CD4-positive, alpha-beta T cell treated with Interleukin-1 beta for 1 hour (primary cell): Measurements from ENCODE around the gene CCDC85A.

Experiments used
- DNase-seq, 2 donors: peaks; one replicate each; pipeline ENCODE4 v3.0.0-alpha.2; 2020 to 2022

Gene CCDC85A

GRCh38 chr2:56314796-56315195 lies 131.0 kb downstream of the CCDC85A start:
- DNase-seq, result no peak

- DNase-seq, result no peak
Observed at GRCh38 chr2:56315376-56315775, 131.6 kb downstream of the CCDC85A start.

- no peak for DNase-seq
Observed at GRCh38 chr2:56316011-56316410, 132.2 kb downstream of the CCDC85A start.

- DNase-seq, result no peak
Observed at GRCh38 chr2:56318147-56318546, 134.4 kb downstream of the CCDC85A start.

GRCh38 chr2:56325661-56326345 lies 142.0 kb downstream of the CCDC85A start:
- no peak for DNase-seq

- no peak for DNase-seq
Observed at GRCh38 chr2:56326346-56326741, 142.6 kb downstream of the CCDC85A start.

- DNase-seq, result no peak
Observed at GRCh38 chr2:56331810-56332209, 148.0 kb downstream of the CCDC85A start.

GRCh38 chr2:56333812-56334485 lies 150.2 kb downstream of the CCDC85A start:
- no peak for DNase-seq

GRCh38 chr2:56334622-56335021 lies 150.8 kb downstream of the CCDC85A start:
- DNase-seq, result no peak

- no peak for DNase-seq
Observed at GRCh38 chr2:56335101-56335500, 151.3 kb downstream of the CCDC85A start.

GRCh38 chr2:56337342-56337741 lies 153.6 kb downstream of the CCDC85A start:
- no peak for DNase-seq

- no peak for DNase-seq
Observed at GRCh38 chr2:56338232-56338631, 154.4 kb downstream of the CCDC85A start.

GRCh38 chr2:56344771-56345170 lies 161.0 kb downstream of the CCDC85A start:
- DNase-seq, result no peak

- DNase-seq, result no peak
Observed at GRCh38 chr2:56347881-56348280, 164.1 kb downstream of the CCDC85A start.

GRCh38 chr2:56348392-56349210 lies 164.8 kb downstream of the CCDC85A start:
- no peak for DNase-seq

- DNase-seq, result no peak
Observed at GRCh38 chr2:56357655-56358295, 174.0 kb downstream of the CCDC85A start.

- no peak for DNase-seq
Observed at GRCh38 chr2:56361844-56362243, 178.1 kb downstream of the CCDC85A start.

- no peak for DNase-seq
Observed at GRCh38 chr2:56364902-56365301, 181.1 kb downstream of the CCDC85A start.

GRCh38 chr2:56369316-56369715 lies 185.5 kb downstream of the CCDC85A start:
- DNase-seq, result no peak

- no peak for DNase-seq
Observed at GRCh38 chr2:56372071-56372656, 188.4 kb downstream of the CCDC85A start.

- DNase-seq, result no peak
Observed at GRCh38 chr2:56375251-56375650, 191.5 kb downstream of the CCDC85A start.

- DNase-seq, result no peak
Observed at GRCh38 chr2:56376699-56377665, 193.2 kb downstream of the CCDC85A start.
